GM13977 (cell line): ENCODE results near the gene HCST.
A peak's percentile ranks its signal among the peaks of the same experiment; 100 is the strongest.

Source experiments
- DNase-seq: peaks from one replicate; pipeline ENCODE4 v3.0.0; 2012; ENCODE audit warnings: low spot score
- CTCF ChIP-seq: IDR thresholded peaks from 2 replicates; pipeline ENCODE4 v1.5.1; 2012; ENCODE audit warnings: mild to moderate bottlenecking, control low read depth; ENCODE audit not compliant: insufficient read depth; ENCODE audit errors: extremely low read depth, missing control alignments
- in situ Hi-C: fragments of 300-500 bp; cut with MboI; formaldehyde crosslinking; loops from one replicate; pipeline ENCODE4 v1.12.0; 2022; ENCODE audit warnings: low sequenced_read_pairs, low pct_unique_long_range_greater_than_20kb, mixed read lengths, inconsistent platforms; ENCODE audit not compliant: unreplicated experiment

The HCST gene

GRCh38 chr19:35860818-35861639 is 41.3 kb upstream of the HCST start:
- DNase-seq = no peak
- in situ Hi-C loops = no loop called here
- no peak for TF ChIP-seq CTCF

- in situ Hi-C loops = no loop called here
These were observed 40.6 kb upstream of the HCST start for GRCh38 chr19:35861640-35862160.

GRCh38 chr19:35862528-35862927 is 39.8 kb upstream of the HCST start:
- in situ Hi-C loops = no loop called here
- DNase-seq = no peak
- TF ChIP-seq CTCF = no peak

More at GRCh38 chr19:35861640-35862160, 40.6 kb upstream of the HCST start:
- no peak for TF ChIP-seq CTCF
- DNase-seq = no peak

- no peak for TF ChIP-seq CTCF
These were observed 39.3 kb upstream of the HCST start for GRCh38 chr19:35863018-35863417.

GRCh38 chr19:35868172-35868822 is 34.0 kb upstream of the HCST start, which contains the start of gene APLP1:
Gene APLP1 (plus strand): TSS chr19:35868574. CDS start chr19:35868637, 63 bp downstream.
- in situ Hi-C loops = no loop called here
- peak; percentile 78 for DNase-seq

More at GRCh38 chr19:35863018-35863417, 39.3 kb upstream of the HCST start:
- no peak for DNase-seq
- in situ Hi-C loops = no loop called here

GRCh38 chr19:35868823-35869326 is 33.5 kb upstream of the HCST start:
- TF ChIP-seq CTCF = no peak
- no peak for DNase-seq
- in situ Hi-C loops = no loop called here

More at GRCh38 chr19:35868172-35868822, 34.0 kb upstream of the HCST start, which contains the start of gene APLP1:
- no peak for TF ChIP-seq CTCF
